ENCODE data around the gene MTERF4.

MTERF4 gene
- 6.3 to 28.3 (median 13.0) reads per million in 17 experiments for total RNA-seq

- DNase-seq, result peak; percentile 87 to 94 (median 90)
Measured at GRCh38 chr2:241102239-241102803, at the start of gene MTERF4. Gene MTERF4, minus strand, starts transcription at chr2:241102287. Its CDS starts 14 bp downstream, at chr2:241102273.

- DNase-seq, result peak in 1 of 4 experiments; percentile 4
Measured at GRCh38 chr2:241150660-241151530, 48.8 kb upstream of the MTERF4 start.

GRCh38 chr2:241149925-241150659 is 48.0 kb upstream of the MTERF4 start, which contains the start of gene PPP1R7:
Gene PPP1R7, plus strand, starts transcription at chr2:241150467. Its CDS starts 29 bp downstream, at chr2:241150496.
- peak; percentile 96 to 97 (median 96) for DNase-seq

GRCh38 chr2:241149675-241149924 is 47.5 kb upstream of the MTERF4 start:
- DNase-seq, result no peak

- DNase-seq, result peak; percentile 94 to 97 (median 96)
Measured at GRCh38 chr2:241148891-241149674, 47.0 kb upstream of the MTERF4 start, which contains the start of gene PASK. Gene PASK, minus strand, starts transcription at chr2:241149472. Its CDS starts 6,440 bp downstream, at chr2:241143032.

GRCh38 chr2:241148239-241148638 is 46.2 kb upstream of the MTERF4 start:
- DNase-seq, result no peak

GRCh38 chr2:241147336-241147735 is 45.2 kb upstream of the MTERF4 start:
- DNase-seq, result no peak

GRCh38 chr2:241146286-241146685 is 44.2 kb upstream of the MTERF4 start:
- DNase-seq, result no peak

GRCh38 chr2:241142593-241142992 is 40.5 kb upstream of the MTERF4 start:
- no peak for DNase-seq

- no peak for DNase-seq
Measured at GRCh38 chr2:241142063-241142462, 40.0 kb upstream of the MTERF4 start.

GRCh38 chr2:241141214-241141770 is 39.2 kb upstream of the MTERF4 start:
- no peak for DNase-seq

GRCh38 chr2:241140445-241140840 is 38.4 kb upstream of the MTERF4 start:
- DNase-seq, result no peak

GRCh38 chr2:241139531-241140444 is 37.7 kb upstream of the MTERF4 start:
- no peak for DNase-seq

GRCh38 chr2:241138471-241138870 is 36.4 kb upstream of the MTERF4 start:
- DNase-seq, result no peak

GRCh38 chr2:241137276-241138190 is 35.4 kb upstream of the MTERF4 start:
- DNase-seq, result no peak

- DNase-seq, result no peak
Measured at GRCh38 chr2:241136661-241137260, 34.7 kb upstream of the MTERF4 start.

- no peak for DNase-seq
Measured at GRCh38 chr2:241136191-241136590, 34.1 kb upstream of the MTERF4 start.

GRCh38 chr2:241135737-241136136 is 33.6 kb upstream of the MTERF4 start:
- no peak for DNase-seq

- DNase-seq, result no peak
Measured at GRCh38 chr2:241134711-241135110, 32.6 kb upstream of the MTERF4 start.
